Measurements from ENCODE around the gene IZUMO1. TPM values are rescaled to one million over a fixed set of nuclear protein-coding genes. Genes with fewer than 3 reads are reported as not detected.
A peak's percentile ranks its signal among the peaks of the same experiment; 100 is the strongest.
"Not testable (repeated sequence)": the region's sequence is repeated elsewhere in the genome, so short reads cannot be mapped to it uniquely, and the experiment has no call there.

Gene IZUMO1
- total RNA-seq, 1 experiment from 2014 or later, result not detected

GRCh38 chr19:48738557-48739403, 7.9 kb downstream of the IZUMO1 start:
- DNase-seq (ENCODE audit: low spot score), result peak; percentile 44

GRCh38 chr19:48737360-48737998, 9.2 kb downstream of the IZUMO1 start:
- DNase-seq (ENCODE audit: low spot score), result no peak

- no peak for DNase-seq (ENCODE audit: low spot score)
Measured at GRCh38 chr19:48735031-48735615, 11.6 kb downstream of the IZUMO1 start.

GRCh38 chr19:48734625-48735024, 12.1 kb downstream of the IZUMO1 start:
- DNase-seq (ENCODE audit: low spot score), result no peak

- DNase-seq (ENCODE audit: low spot score), result no peak
Measured at GRCh38 chr19:48731452-48731851, 15.3 kb downstream of the IZUMO1 start.

GRCh38 chr19:48728911-48729664, 17.6 kb downstream of the IZUMO1 start:
- DNase-seq (ENCODE audit: low spot score), result no peak

GRCh38 chr19:48726556-48726955, 20.2 kb downstream of the IZUMO1 start:
- no peak for DNase-seq (ENCODE audit: low spot score)

GRCh38 chr19:48724796-48725753, 21.6 kb downstream of the IZUMO1 start:
- peak; percentile 86 for DNase-seq (ENCODE audit: low spot score)

GRCh38 chr19:48722196-48722708, 24.5 kb downstream of the IZUMO1 start:
- DNase-seq (ENCODE audit: low spot score), result no peak

GRCh38 chr19:48720613-48721296, 26.0 kb downstream of the IZUMO1 start:
- peak; percentile 92 for DNase-seq (ENCODE audit: low spot score)

GRCh38 chr19:48720251-48720612, 26.5 kb downstream of the IZUMO1 start:
- DNase-seq (ENCODE audit: low spot score), result no peak

- no peak for DNase-seq (ENCODE audit: low spot score)
Measured at GRCh38 chr19:48719263-48720171, 27.2 kb downstream of the IZUMO1 start, which contains the start of gene MAMSTR. Gene MAMSTR, minus strand, starts transcription at chr19:48719725. Its CDS starts 694 bp downstream, at chr19:48719031.

GRCh38 chr19:48718711-48719231, 27.9 kb downstream of the IZUMO1 start:
- DNase-seq (ENCODE audit: low spot score), result no peak

- DNase-seq (ENCODE audit: low spot score), result not testable (repeated sequence)
Measured at GRCh38 chr19:48718106-48718505, 28.6 kb downstream of the IZUMO1 start.

GRCh38 chr19:48716562-48717291, 30.0 kb downstream of the IZUMO1 start:
- peak; percentile 27 for DNase-seq (ENCODE audit: low spot score)

GRCh38 chr19:48715681-48716171, 31.0 kb downstream of the IZUMO1 start:
- DNase-seq (ENCODE audit: low spot score), result no peak

GRCh38 chr19:48714759-48715675, 31.7 kb downstream of the IZUMO1 start:
- no peak for DNase-seq (ENCODE audit: low spot score)

All from A172 (cell line).